ENCODE results near the gene C10orf90.

DNA sequence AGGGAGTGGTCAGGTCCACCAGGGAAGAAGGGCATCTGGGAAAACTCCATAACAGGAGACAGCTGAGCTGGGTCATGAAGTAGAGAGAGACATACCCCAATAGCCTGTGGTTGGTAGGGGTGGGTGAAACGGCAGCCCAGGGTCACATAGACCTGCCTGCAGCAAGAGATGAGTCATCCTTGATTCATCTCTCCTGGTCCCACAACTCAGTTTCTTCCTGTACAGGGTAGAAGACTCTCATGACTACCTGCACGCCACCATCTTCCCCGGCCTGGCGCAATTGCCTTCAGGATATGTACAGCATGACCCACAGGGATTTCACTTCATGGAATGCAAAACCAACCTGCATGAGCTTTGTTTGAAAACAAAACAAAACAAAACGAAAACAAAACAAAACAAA lies 237.1 kb downstream of the C10orf90 start:
- TF ChIP-seq ZFP30 (CRISPR knock-in tag; IDR thresholded peaks at IDR 0.05) (no peak), BACH2 (CRISPR knock-in tag; IDR thresholded peaks at IDR 0.05; ENCODE audit: borderline replicate concordance) (no peak), TOX (CRISPR knock-in tag; IDR thresholded peaks at IDR 0.05; ENCODE audit: borderline replicate concordance) (no peak), ZNF565 (CRISPR knock-in tag; conservative IDR thresholded peaks at IDR 0.05; ENCODE audit: low read depth) (no peak)
- TF ChIP-seq, protein P1, sequence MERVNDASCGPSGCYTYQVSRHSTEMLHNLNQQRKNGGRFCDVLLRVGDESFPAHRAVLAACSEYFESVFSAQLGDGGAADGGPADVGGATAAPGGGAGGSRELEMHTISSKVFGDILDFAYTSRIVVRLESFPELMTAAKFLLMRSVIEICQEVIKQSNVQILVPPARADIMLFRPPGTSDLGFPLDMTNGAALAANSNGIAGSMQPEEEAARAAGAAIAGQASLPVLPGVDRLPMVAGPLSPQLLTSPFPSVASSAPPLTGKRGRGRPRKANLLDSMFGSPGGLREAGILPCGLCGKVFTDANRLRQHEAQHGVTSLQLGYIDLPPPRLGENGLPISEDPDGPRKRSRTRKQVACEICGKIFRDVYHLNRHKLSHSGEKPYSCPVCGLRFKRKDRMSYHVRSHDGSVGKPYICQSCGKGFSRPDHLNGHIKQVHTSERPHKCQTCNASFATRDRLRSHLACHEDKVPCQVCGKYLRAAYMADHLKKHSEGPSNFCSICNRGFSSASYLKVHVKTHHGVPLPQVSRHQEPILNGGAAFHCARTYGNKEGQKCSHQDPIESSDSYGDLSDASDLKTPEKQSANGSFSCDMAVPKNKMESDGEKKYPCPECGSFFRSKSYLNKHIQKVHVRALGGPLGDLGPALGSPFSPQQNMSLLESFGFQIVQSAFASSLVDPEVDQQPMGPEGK (CRISPR knock-in tag; IDR thresholded peaks at IDR 0.05; ENCODE audit: borderline replicate concordance) = no peak
- TF ChIP-seq, protein P2, sequence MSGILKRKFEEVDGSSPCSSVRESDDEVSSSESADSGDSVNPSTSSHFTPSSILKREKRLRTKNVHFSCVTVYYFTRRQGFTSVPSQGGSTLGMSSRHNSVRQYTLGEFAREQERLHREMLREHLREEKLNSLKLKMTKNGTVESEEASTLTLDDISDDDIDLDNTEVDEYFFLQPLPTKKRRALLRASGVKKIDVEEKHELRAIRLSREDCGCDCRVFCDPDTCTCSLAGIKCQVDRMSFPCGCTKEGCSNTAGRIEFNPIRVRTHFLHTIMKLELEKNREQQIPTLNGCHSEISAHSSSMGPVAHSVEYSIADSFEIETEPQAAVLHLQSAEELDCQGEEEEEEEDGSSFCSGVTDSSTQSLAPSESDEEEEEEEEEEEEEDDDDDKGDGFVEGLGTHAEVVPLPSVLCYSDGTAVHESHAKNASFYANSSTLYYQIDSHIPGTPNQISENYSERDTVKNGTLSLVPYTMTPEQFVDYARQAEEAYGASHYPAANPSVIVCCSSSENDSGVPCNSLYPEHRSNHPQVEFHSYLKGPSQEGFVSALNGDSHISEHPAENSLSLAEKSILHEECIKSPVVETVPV (CRISPR knock-in tag; IDR thresholded peaks at IDR 0.05) = no peak
- TF ChIP-seq, protein P3, sequence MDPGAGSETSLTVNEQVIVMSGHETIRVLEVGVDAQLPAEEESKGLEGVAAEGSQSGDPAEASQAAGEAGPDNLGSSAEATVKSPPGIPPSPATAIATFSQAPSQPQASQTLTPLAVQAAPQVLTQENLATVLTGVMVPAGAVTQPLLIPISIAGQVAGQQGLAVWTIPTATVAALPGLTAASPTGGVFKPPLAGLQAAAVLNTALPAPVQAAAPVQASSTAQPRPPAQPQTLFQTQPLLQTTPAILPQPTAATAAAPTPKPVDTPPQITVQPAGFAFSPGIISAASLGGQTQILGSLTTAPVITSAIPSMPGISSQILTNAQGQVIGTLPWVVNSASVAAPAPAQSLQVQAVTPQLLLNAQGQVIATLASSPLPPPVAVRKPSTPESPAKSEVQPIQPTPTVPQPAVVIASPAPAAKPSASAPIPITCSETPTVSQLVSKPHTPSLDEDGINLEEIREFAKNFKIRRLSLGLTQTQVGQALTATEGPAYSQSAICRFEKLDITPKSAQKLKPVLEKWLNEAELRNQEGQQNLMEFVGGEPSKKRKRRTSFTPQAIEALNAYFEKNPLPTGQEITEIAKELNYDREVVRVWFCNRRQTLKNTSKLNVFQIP (CRISPR knock-in tag; IDR thresholded peaks at IDR 0.05; ENCODE audit: borderline replicate concordance, low read depth) = no peak
- TF ChIP-seq, protein P4, sequence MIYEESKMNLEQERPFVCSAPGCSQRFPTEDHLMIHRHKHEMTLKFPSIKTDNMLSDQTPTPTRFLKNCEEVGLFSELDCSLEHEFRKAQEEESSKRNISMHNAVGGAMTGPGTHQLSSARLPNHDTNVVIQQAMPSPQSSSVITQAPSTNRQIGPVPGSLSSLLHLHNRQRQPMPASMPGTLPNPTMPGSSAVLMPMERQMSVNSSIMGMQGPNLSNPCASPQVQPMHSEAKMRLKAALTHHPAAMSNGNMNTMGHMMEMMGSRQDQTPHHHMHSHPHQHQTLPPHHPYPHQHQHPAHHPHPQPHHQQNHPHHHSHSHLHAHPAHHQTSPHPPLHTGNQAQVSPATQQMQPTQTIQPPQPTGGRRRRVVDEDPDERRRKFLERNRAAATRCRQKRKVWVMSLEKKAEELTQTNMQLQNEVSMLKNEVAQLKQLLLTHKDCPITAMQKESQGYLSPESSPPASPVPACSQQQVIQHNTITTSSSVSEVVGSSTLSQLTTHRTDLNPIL (CRISPR knock-in tag; IDR thresholded peaks at IDR 0.05; ENCODE audit: low read depth) = no peak
- TF ChIP-seq, protein P5, sequence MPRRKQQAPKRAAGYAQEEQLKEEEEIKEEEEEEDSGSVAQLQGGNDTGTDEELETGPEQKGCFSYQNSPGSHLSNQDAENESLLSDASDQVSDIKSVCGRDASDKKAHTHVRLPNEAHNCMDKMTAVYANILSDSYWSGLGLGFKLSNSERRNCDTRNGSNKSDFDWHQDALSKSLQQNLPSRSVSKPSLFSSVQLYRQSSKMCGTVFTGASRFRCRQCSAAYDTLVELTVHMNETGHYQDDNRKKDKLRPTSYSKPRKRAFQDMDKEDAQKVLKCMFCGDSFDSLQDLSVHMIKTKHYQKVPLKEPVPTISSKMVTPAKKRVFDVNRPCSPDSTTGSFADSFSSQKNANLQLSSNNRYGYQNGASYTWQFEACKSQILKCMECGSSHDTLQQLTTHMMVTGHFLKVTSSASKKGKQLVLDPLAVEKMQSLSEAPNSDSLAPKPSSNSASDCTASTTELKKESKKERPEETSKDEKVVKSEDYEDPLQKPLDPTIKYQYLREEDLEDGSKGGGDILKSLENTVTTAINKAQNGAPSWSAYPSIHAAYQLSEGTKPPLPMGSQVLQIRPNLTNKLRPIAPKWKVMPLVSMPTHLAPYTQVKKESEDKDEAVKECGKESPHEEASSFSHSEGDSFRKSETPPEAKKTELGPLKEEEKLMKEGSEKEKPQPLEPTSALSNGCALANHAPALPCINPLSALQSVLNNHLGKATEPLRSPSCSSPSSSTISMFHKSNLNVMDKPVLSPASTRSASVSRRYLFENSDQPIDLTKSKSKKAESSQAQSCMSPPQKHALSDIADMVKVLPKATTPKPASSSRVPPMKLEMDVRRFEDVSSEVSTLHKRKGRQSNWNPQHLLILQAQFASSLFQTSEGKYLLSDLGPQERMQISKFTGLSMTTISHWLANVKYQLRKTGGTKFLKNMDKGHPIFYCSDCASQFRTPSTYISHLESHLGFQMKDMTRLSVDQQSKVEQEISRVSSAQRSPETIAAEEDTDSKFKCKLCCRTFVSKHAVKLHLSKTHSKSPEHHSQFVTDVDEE (CRISPR knock-in tag; IDR thresholded peaks at IDR 0.05) = no peak
